Glutamatergic neuron (in vitro differentiated cells): ENCODE data around the gene NTM. TPM values are rescaled to one million over a fixed set of nuclear protein-coding genes. Genes with fewer than 3 reads are reported as not detected.

Experiments
- DNase-seq: peaks from one replicate; pipeline ENCODE4 v3.0.0; 2022
- H3K27ac Mint-ChIP-seq: one replicate; pipeline ENCODE4 v1.8.0; 2020; ENCODE audit warnings: mild to moderate bottlenecking, mixed read lengths, inconsistent platforms; ENCODE audit not compliant: unreplicated experiment
- H3K27me3 Mint-ChIP-seq: one replicate; pipeline ENCODE4 v1.8.0; 2020; ENCODE audit warnings: mild to moderate bottlenecking, moderate library complexity, mixed read lengths, inconsistent platforms; ENCODE audit not compliant: unreplicated experiment
- H3K36me3 Mint-ChIP-seq: one replicate; pipeline ENCODE4 v1.8.0; 2020; ENCODE audit warnings: mild to moderate bottlenecking, mixed read lengths, inconsistent platforms; ENCODE audit not compliant: unreplicated experiment
- H3K4me1 Mint-ChIP-seq: one replicate; pipeline ENCODE4 v1.8.0; 2020; ENCODE audit warnings: mild to moderate bottlenecking, low read depth, mixed read lengths, inconsistent platforms; ENCODE audit not compliant: unreplicated experiment
- H3K4me3 Mint-ChIP-seq: one replicate; pipeline ENCODE4 v1.8.0; 2020; ENCODE audit warnings: mild to moderate bottlenecking, mixed read lengths, inconsistent platforms; ENCODE audit not compliant: unreplicated experiment
- H3K9me3 Mint-ChIP-seq: one replicate; pipeline ENCODE4 v1.8.0; 2020; ENCODE audit warnings: mild to moderate bottlenecking, moderate library complexity, mixed read lengths, inconsistent platforms; ENCODE audit not compliant: unreplicated experiment
- CTCF ChIP-seq: fragments of 200-600 bp; sonication (generic); IDR thresholded peaks from one replicate; pipeline ENCODE4 v1.5.0; 2021; ENCODE audit not compliant: partially characterized antibody, unreplicated experiment
- total RNA-seq: library from RNA; stranded (reverse); fragmentation: NEBNext Ultra II Directional; extraction: Animal tissue kit (Norgen Biotek cat#: 25700); gene quantifications from one replicate; pipeline ENCODE4 v1.2.1, GENCODE V29; 2021; ENCODE audit not compliant: unreplicated experiment

Gene NTM
- total RNA-seq, 1 donor from 2014 or later, result 1.2 TPM

- TF ChIP-seq CTCF, result no peak
- H3K9me3 Mint-ChIP-seq, result peaks cover 8% of the 10 kb centered on the region
- peaks cover 2% of the 10 kb centered on the region for H3K27me3 Mint-ChIP-seq
- peaks cover 7% of the 10 kb centered on the region for H3K36me3 Mint-ChIP-seq
- no peak for DNase-seq
- H3K27ac Mint-ChIP-seq, result peak overlapping the region; percentile 31
- peaks cover 11% of the 10 kb centered on the region for H3K4me1 Mint-ChIP-seq
- H3K4me3 Mint-ChIP-seq, result no peak overlapping the region
Measured at GRCh38 chr11:131441051-131441810, 70.8 kb downstream of the NTM start.

- no peak overlapping the region for H3K4me3 Mint-ChIP-seq
- TF ChIP-seq CTCF, result no peak
- H3K27ac Mint-ChIP-seq, result no peak overlapping the region
- H3K9me3 Mint-ChIP-seq, result peaks cover 8% of the 10 kb centered on the region
- H3K4me1 Mint-ChIP-seq, result peaks cover 19% of the 10 kb centered on the region
- H3K36me3 Mint-ChIP-seq, result no peaks in the 10 kb centered on the region
- DNase-seq, result no peak
- H3K27me3 Mint-ChIP-seq, result peaks cover 2% of the 10 kb centered on the region
Measured at GRCh38 chr11:131446590-131447275, 76.3 kb downstream of the NTM start.

GRCh38 chr11:131447277-131447815, 76.9 kb downstream of the NTM start:
- peaks cover 8% of the 10 kb centered on the region for H3K9me3 Mint-ChIP-seq
- H3K27me3 Mint-ChIP-seq, result peaks cover 2% of the 10 kb centered on the region
- peaks cover 19% of the 10 kb centered on the region for H3K4me1 Mint-ChIP-seq
- no peak for TF ChIP-seq CTCF
- H3K27ac Mint-ChIP-seq, result no peak overlapping the region
- DNase-seq, result no peak
- H3K36me3 Mint-ChIP-seq, result no peaks in the 10 kb centered on the region
- no peak overlapping the region for H3K4me3 Mint-ChIP-seq

GRCh38 chr11:131447898-131448297, 77.5 kb downstream of the NTM start:
- Mint-ChIP-seq H3K9me3 (peaks cover 8% of the 10 kb centered on the region), H3K36me3 (no peaks in the 10 kb centered on the region), H3K4me3 (no peak overlapping the region), H3K27me3 (peaks cover 2% of the 10 kb centered on the region), H3K4me1 (peaks cover 19% of the 10 kb centered on the region), H3K27ac (peak overlapping the region; percentile 41)
- no peak for DNase-seq
- TF ChIP-seq CTCF, result no peak
